Effector memory CD8-positive, alpha-beta T cell (primary cell): ENCODE measurements around the gene BABAM2.

Source experiments
- ATAC-seq: fragments of 150-1000 bp; cut with Tn5 transposase; replicated peaks from 2 replicates; pipeline ENCODE4 v1.10.0; 2021; ENCODE audit warnings: mild to moderate bottlenecking, moderate library complexity
- DNase-seq, 3 experiments: peaks; one replicate each; pipeline ENCODE4 v3.0.0; 2021
- H3K27ac Mint-ChIP-seq, 2 donors: one replicate each; pipeline ENCODE4 v1.8.0; 2022; ENCODE audit warnings: mild to moderate bottlenecking in 2 of 2, mixed read lengths in 2 of 2, moderate library complexity in 2 of 2
- H3K27me3 Mint-ChIP-seq, 2 donors: one replicate each; pipeline ENCODE4 v1.8.0; 2022; ENCODE audit warnings: mixed read lengths in 2 of 2
- H3K36me3 Mint-ChIP-seq: one replicate; pipeline ENCODE4 v1.8.0; 2022; ENCODE audit warnings: mild to moderate bottlenecking, moderate library complexity, mixed read lengths; ENCODE audit not compliant: insufficient read depth
- H3K4me1 Mint-ChIP-seq, 2 donors: one replicate each; pipeline ENCODE4 v1.8.0; 2022; ENCODE audit warnings: low read depth in 2 of 2, mixed read lengths in 2 of 2
- H3K4me3 Mint-ChIP-seq, 2 donors: one replicate each; pipeline ENCODE4 v1.8.0; 2022; ENCODE audit warnings: mild to moderate bottlenecking in 2 of 2, mixed read lengths in 2 of 2, moderate library complexity in 2 of 2
- H3K9me3 Mint-ChIP-seq, 2 donors: one replicate each; pipeline ENCODE4 v1.8.0; 2022; ENCODE audit warnings: mixed read lengths in 2 of 2

The BABAM2 gene

DNA sequence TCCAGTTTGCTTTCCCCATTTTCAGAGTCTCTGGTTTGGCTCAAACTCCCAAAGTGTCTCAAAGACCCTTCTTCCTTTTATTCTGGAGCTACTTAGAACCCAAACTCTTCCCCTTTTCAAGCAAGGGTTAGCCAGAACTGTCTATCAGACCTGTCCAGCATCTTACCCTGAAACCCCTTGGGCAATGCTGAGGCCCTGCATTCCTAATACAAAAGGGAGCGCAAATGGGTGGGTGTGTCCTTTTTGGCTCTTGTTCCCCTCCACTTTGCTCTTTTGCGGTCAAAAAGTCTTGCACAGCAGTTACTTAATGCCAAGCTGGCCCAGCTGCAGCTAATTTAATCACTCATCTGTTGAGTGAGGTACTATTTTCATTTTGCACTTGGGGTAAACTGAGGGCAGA is 270.9 kb downstream of the BABAM2 start:
- Mint-ChIP-seq H3K9me3 (no peaks in the 10 kb centered on the region), H3K4me3 (no peak overlapping the region), H3K27ac (peak overlapping the region in 1 of 2 donors; percentile 35), H3K36me3 (no peaks in the 10 kb centered on the region), H3K4me1 (no peaks in the 10 kb centered on the region), H3K27me3 (no peaks in the 10 kb centered on the region)
- ATAC-seq (no peak), DNase-seq (no peak)

DNA sequence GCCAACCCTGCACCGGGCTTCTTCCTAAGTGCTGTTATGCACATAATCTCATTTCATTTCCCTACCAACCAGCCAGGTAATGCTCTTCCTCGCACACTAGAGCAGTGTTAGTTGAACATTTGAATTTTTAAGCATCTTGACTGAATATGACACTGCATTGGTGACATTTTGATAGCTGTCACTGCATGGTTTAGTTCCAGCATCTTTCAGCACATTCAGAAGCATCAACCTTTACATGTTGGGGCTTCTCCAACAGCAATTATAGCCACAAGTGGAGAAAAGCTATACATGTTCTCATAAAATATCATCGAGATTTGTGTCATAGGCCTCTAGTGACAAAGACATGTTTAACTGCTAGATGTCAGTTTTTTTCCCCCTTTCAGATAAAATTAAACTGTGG is 272.0 kb downstream of the BABAM2 start:
- no peaks in the 10 kb centered on the region for H3K4me1 Mint-ChIP-seq
- no peak for ATAC-seq
- DNase-seq = no peak
- no peak overlapping the region for H3K4me3 Mint-ChIP-seq
- H3K36me3 Mint-ChIP-seq = peaks cover 2% of the 10 kb centered on the region
- H3K27ac Mint-ChIP-seq = no peak overlapping the region
- no peaks in the 10 kb centered on the region for H3K9me3 Mint-ChIP-seq
- H3K27me3 Mint-ChIP-seq = no peaks in the 10 kb centered on the region

- H3K4me1 Mint-ChIP-seq = no peaks in the 10 kb centered on the region
- DNase-seq (no peak), ATAC-seq (no peak)
- no peaks in the 10 kb centered on the region for H3K9me3 Mint-ChIP-seq
- no peak overlapping the region for H3K4me3 Mint-ChIP-seq
- H3K27ac Mint-ChIP-seq = no peak overlapping the region
- peaks cover 2% of the 10 kb centered on the region for H3K36me3 Mint-ChIP-seq
- H3K27me3 Mint-ChIP-seq = no peaks in the 10 kb centered on the region
Measured at GRCh38 chr2:28163028-28163427, 272.5 kb downstream of the BABAM2 start.

DNA sequence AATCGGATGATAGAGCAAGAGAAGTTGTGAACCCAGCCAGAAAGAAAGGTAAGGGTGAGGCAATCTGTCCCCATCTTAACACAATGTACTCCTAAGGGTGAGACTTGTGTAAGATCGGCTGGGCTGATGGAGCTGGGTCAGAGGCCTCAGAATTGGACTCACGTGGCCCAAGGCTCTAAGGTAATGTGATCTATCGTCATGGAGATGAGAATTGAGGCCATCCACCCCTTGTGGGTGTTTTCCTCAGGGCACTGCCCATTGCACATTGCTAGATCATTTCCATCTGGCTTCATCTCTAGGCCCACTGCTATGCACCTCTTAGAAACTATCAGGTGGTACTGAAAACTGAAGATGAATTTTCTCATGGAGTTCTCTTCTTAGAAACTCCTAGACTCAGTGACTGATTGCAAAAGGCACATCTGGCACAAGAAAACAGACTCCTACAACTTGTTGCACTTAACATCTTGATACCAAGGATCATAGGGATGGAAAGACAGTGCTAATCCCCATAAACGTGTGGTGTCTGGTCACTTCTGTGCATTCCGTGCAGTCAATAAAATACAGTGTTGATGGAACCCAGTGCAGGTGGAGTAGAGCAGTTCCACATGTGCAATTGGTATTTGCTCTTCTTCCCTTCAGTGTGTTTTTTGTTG is 273.2 kb downstream of the BABAM2 start:
- Mint-ChIP-seq H3K27me3 (no peaks in the 10 kb centered on the region), H3K4me3 (no peak overlapping the region), H3K9me3 (no peaks in the 10 kb centered on the region), H3K27ac (no peak overlapping the region), H3K36me3 (peaks cover 2% of the 10 kb centered on the region), H3K4me1 (no peaks in the 10 kb centered on the region)
- ATAC-seq (no peak), DNase-seq (no peak)

- Mint-ChIP-seq H3K36me3 (peaks cover 2% of the 10 kb centered on the region), H3K4me1 (no peaks in the 10 kb centered on the region), H3K27me3 (no peaks in the 10 kb centered on the region), H3K27ac (no peak overlapping the region), H3K9me3 (no peaks in the 10 kb centered on the region), H3K4me3 (no peak overlapping the region)
- ATAC-seq (no peak), DNase-seq (no peak)
Measured at GRCh38 chr2:28164280-28164801, 273.8 kb downstream of the BABAM2 start.

- peaks cover 2% of the 10 kb centered on the region for H3K36me3 Mint-ChIP-seq
- H3K27ac Mint-ChIP-seq = no peak overlapping the region
- no peak overlapping the region for H3K4me3 Mint-ChIP-seq
- H3K27me3 Mint-ChIP-seq = no peaks in the 10 kb centered on the region
- no peak for DNase-seq
- no peaks in the 10 kb centered on the region for H3K4me1 Mint-ChIP-seq
- no peak for ATAC-seq
- no peaks in the 10 kb centered on the region for H3K9me3 Mint-ChIP-seq
Measured at GRCh38 chr2:28165087-28165635, 274.6 kb downstream of the BABAM2 start.

- no peak overlapping the region for H3K4me3 Mint-ChIP-seq
- H3K9me3 Mint-ChIP-seq = no peaks in the 10 kb centered on the region
- H3K27ac Mint-ChIP-seq = no peak overlapping the region
- ATAC-seq (no peak), DNase-seq (no peak)
- no peaks in the 10 kb centered on the region for H3K4me1 Mint-ChIP-seq
- peaks cover 2% of the 10 kb centered on the region for H3K36me3 Mint-ChIP-seq
- H3K27me3 Mint-ChIP-seq = no peaks in the 10 kb centered on the region
Measured at GRCh38 chr2:28166956-28167355, 276.4 kb downstream of the BABAM2 start.

GRCh38 chr2:28168376-28168775 is 277.8 kb downstream of the BABAM2 start:
- DNase-seq (no peak), ATAC-seq (no peak)
- Mint-ChIP-seq H3K9me3 (no peaks in the 10 kb centered on the region), H3K27me3 (no peaks in the 10 kb centered on the region), H3K27ac (no peak overlapping the region), H3K36me3 (peaks cover 2% of the 10 kb centered on the region), H3K4me3 (no peak overlapping the region), H3K4me1 (no peaks in the 10 kb centered on the region)

DNA sequence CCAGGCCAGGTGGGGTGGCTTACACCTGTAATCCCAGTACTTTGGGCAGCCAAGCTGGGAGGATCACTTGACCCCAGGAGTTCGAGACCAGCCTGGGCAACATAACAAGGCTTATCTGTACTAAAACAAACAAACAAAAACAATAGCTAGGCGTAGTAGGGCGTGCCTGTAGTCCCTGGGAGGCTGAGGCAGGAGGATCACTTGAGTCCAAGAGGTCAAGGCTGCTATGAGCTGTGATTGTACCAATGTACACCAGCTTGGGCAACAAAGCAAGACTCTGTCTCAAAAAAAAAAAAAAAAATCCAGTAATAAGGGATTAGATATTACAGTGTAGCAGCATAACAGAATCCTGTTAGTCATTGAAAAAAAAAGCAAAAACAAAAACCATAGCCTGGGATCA is 279.0 kb downstream of the BABAM2 start:
- Mint-ChIP-seq H3K36me3 (peaks cover 2% of the 10 kb centered on the region), H3K9me3 (no peaks in the 10 kb centered on the region), H3K4me1 (no peaks in the 10 kb centered on the region), H3K27ac (peak overlapping the region in 1 of 2 donors; percentile 35), H3K4me3 (no peak overlapping the region), H3K27me3 (no peaks in the 10 kb centered on the region)
- ATAC-seq = no peak
- DNase-seq = no peak

DNA sequence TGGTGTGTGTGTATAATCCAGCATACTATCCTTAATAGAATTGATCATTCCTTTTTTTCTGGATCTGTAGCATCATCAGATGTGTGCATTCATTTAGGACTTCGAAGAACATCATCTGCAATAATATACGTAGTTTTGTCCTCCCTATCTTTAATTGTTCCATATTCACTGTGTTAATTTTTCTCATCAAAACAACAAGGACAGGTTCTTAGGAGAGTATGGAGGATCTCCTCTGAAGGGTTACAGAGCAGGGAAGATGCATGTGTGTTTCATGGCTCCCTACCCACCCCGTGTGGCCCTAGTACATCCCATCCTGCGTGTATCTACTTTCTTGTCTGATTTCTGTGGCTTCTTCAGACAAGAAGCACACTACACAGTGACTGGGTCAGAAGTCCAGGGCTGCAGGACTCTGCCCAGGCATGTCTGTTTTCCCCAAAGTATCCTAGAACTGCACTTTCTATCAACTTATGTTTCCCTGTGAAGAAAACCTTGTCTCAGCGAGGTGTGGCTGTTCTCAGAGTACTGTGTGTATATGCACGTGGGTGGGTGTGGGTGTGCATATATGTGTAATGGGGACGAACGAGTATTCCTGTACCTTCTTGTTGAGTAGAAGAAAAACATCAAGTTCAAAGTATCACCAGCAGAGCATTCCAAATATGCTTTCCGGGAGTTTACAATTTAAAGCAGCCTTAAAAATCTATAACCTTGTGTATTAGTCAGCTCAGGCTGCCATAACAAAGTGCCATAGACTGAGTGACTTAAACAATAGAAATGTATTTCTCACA is 281.8 kb downstream of the BABAM2 start:
- Mint-ChIP-seq H3K27ac (peak overlapping the region in 1 of 2 donors; percentile 24), H3K4me1 (no peaks in the 10 kb centered on the region)
- ATAC-seq = no peak

DNA sequence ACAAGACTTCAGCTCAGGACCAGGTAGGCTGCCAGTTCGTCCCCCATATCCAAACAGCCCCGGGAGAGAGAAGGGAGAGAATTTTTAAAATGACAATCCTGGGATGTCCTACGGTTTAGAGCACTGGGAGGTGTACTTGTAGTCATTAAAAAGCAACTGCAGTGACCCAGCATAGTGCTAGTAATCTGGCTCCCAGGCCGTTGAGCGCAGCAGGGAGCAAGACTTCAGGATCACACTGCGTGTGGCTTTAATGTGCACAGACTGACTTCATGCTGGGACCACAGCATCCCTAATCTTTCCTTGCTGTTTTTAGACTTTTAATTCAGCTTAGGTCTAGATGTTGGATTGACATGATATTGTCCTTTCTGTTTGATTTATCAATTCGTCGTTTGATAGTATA is 282.8 kb downstream of the BABAM2 start:
- ATAC-seq (no peak), DNase-seq (no peak)
- Mint-ChIP-seq H3K27me3 (no peaks in the 10 kb centered on the region), H3K27ac (peak overlapping the region in 1 of 2 donors; percentile 32), H3K4me1 (no peaks in the 10 kb centered on the region), H3K4me3 (no peak overlapping the region), H3K9me3 (peaks cover 0 to 2% of the 10 kb centered on the region in 2 donors), H3K36me3 (no peaks in the 10 kb centered on the region)

More for the DNA sequence above, 281.8 kb downstream of the BABAM2 start:
- Mint-ChIP-seq H3K36me3 (no peaks in the 10 kb centered on the region), H3K4me3 (no peak overlapping the region), H3K27me3 (no peaks in the 10 kb centered on the region), H3K9me3 (peaks cover 0 to 2% of the 10 kb centered on the region in 2 donors)
- no peak for DNase-seq

- Mint-ChIP-seq H3K4me3 (no peak overlapping the region), H3K27ac (no peak overlapping the region), H3K36me3 (no peaks in the 10 kb centered on the region), H3K9me3 (peaks cover 0 to 2% of the 10 kb centered on the region in 2 donors), H3K27me3 (no peaks in the 10 kb centered on the region), H3K4me1 (no peaks in the 10 kb centered on the region)
- DNase-seq (no peak), ATAC-seq (no peak)
Measured at GRCh38 chr2:28174211-28174610, 283.7 kb downstream of the BABAM2 start.

- no peaks in the 10 kb centered on the region for H3K4me1 Mint-ChIP-seq
- DNase-seq = no peak
- no peaks in the 10 kb centered on the region for H3K36me3 Mint-ChIP-seq
- no peak overlapping the region for H3K4me3 Mint-ChIP-seq
- no peak for ATAC-seq
- H3K27ac Mint-ChIP-seq = no peak overlapping the region
- no peaks in the 10 kb centered on the region for H3K27me3 Mint-ChIP-seq
- peaks cover 0 to 2% of the 10 kb centered on the region in 2 donors for H3K9me3 Mint-ChIP-seq
Measured at GRCh38 chr2:28175028-28175427, 284.5 kb downstream of the BABAM2 start.

DNA sequence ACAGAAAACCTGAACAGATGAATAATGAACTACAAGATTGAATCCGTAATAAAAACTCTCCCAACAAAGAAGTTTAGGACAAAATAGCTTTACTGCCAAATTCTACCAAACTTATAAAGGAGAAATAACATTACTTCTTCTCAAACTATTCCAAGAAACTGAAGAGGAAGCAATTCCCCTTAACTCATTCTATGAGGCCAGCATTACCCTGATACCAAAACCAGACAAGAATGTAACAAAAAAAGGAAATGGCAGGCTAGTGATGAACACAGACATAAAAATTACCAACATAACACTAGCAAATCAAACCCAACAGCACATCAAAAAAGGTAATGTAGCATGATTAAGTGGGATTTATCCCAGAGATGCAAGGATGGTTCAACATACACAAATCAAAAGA is 288.4 kb downstream of the BABAM2 start:
- DNase-seq (no peak), ATAC-seq (no peak)
- no peak overlapping the region for H3K27ac Mint-ChIP-seq
- H3K36me3 Mint-ChIP-seq = no peaks in the 10 kb centered on the region
- H3K4me1 Mint-ChIP-seq = peaks cover 0 to 4% of the 10 kb centered on the region in 2 donors
- H3K9me3 Mint-ChIP-seq = peaks cover 0 to 2% of the 10 kb centered on the region in 2 donors
- H3K27me3 Mint-ChIP-seq = no peaks in the 10 kb centered on the region
- no peak overlapping the region for H3K4me3 Mint-ChIP-seq
